ENCODE results near the gene PDGFRB.

PDGFRB gene

GRCh38 chr5:150066901-150067396 lies 88.7 kb downstream of the PDGFRB start:
- no peak for DNase-seq (ENCODE audit: low read depth in 2 of 2)

DNA sequence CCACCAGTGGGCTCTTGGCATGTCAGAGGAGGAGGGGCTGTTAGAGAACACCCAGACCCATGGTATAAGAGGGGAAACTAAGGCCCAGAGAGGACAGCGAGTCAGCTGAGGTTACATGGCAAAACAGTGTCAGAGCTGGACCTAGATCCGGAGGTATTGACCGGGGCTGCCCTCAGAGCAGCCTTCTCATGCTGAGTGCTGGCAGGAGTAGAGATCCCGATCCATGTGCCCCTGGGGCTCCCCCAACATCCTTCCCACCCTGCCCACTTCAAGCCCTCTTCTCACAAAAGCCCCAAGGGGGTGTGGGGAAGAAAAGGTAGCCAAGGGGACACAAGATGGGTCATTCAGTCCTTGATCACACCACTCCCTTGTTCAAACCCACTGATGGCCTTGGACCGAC lies 89.2 kb downstream of the PDGFRB start:
- DNase-seq (ENCODE audit: low read depth in 2 of 2), result no peak

DNA sequence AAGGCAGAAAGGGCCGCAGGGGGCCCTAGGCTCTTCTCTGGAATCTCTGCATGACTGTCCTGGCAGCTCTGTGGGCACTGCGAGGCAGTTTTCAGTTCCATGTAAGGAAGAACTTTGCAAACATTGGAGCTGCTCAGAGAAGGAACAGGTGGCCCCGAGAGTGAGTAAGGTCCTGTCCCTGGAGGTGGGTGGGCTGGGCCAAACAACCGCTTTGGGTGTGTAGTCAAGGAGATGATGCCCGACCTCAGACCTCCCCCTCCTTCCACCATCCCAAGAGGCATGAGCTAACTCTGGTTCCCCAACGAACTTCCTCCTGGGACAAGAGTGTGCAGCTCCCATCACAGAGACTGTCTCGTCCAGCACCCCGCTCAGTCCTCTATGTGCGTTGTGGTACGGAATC lies 89.8 kb downstream of the PDGFRB start:
- DNase-seq (ENCODE audit: low read depth in 2 of 2), result no peak

GRCh38 chr5:150065346-150065745 lies 90.3 kb downstream of the PDGFRB start:
- no peak for DNase-seq (ENCODE audit: low read depth in 2 of 2)

GRCh38 chr5:150064681-150065220 lies 90.9 kb downstream of the PDGFRB start:
- DNase-seq (ENCODE audit: low read depth in 2 of 2), result no peak
